ENCODE results near the gene IFI35.
A peak's percentile ranks its signal among the peaks of the same experiment; 100 is the strongest.
"Not testable (repeated sequence)": the region's sequence is repeated elsewhere in the genome, so short reads cannot be mapped to it uniquely, and the experiment has no call there.

The IFI35 gene

DNA sequence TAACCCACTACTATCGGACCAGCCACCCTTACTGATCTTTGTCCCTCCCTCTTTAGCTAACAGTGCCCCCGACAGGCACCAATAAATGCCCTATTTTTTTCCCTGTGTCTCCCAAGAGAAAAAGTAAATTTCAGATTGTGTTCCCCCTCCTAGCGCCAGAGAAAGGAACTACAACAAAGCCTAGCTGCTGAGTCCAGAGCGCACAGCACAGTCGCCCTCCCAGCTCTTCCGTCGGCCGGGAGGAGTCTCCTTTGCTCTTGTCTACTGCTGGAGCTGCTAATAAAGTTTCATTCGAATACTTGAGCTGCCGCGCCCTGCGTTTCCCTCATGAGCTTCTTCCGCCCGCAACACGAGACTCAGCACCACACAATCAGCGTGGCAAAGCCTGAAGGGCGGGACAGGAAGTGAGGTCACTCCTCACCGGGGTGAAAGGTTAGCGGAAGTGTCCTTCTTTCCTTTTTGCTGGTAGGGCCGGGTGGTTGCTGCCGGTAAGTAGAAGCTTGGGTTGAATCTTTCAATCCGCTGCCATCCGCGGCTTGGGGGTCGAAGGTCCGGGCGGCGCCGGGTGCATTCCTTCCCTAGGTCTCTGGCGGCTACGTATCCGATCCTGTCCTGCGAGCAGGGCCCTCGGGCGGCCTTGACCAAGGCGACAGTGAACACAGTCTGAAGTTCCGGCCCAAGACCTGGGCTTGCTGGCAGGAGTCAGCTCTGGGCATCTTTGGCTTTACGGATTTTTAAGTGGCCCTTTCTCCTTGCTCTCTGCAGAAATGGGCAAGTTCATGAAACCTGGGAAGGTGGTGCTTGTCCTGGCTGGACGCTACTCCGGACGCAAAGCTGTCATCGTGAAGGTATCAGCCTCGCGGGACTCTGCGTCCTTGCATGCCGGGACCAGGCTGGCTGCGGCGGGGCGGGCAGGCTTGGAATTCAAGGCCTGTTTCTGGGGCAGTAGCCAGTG is 8.3 kb upstream of the IFI35 start, which contains the start of gene RPL27:
Gene RPL27, plus strand, starts transcription at position 436 of the 955 bp plus-strand sequence. Its CDS starts 332 bp downstream, at position 768.
- DNase-seq: peak; percentile 99

- no peak for DNase-seq
Measured at GRCh38 chr17:42999003-42999525, 7.5 kb upstream of the IFI35 start.

GRCh38 chr17:43000894-43001293 is 5.7 kb upstream of the IFI35 start:
- not testable (repeated sequence) for DNase-seq

DNA sequence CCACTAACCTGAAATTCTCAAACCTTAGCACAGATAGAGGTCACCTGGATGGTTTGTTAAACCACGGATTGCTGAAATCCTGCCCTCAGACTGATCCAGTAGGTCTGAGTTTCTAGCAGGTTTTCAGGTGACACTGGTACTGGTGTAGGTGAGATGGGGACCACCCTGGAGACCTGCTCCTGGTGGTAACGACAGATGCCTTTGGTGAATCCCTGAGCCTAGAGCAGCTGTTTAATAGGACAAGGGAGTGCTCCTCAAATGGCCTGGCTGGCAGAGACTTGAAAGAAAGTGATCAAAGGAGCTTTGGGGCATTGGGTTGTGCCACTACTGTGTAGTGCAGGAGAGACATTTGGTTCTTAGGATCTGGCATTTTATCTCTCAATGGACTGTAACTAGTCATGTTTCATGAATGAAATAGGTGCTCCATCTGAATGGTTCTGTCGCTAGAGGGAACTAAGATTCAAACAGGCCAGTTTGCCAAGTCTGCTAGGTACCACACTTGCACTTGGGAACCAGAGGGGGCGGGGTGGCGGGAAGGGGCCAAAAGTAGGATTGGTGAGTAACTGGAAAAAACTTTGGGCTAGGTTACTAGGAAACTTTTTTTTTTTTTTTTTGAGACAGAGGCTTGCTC is 2.9 kb upstream of the IFI35 start:
- DNase-seq: no peak

- DNase-seq: no peak
Measured at GRCh38 chr17:43010667-43011308, 4.2 kb downstream of the IFI35 start.

GRCh38 chr17:43011728-43012472 is 5.3 kb downstream of the IFI35 start:
- no peak for DNase-seq

DNA sequence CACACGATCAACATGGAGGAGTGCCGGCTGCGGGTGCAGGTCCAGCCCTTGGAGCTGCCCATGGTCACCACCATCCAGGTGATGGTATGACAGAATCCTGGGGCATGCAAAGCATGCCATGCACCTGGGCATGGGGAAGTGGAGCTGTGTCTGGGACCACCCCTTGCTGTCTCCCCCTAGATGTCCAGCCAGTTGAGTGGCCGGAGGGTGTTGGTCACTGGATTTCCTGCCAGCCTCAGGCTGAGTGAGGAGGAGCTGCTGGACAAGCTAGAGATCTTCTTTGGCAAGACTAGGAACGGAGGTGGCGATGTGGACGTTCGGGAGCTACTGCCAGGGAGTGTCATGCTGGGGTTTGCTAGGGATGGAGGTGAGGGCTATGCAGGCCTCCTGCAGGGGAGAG is 6.7 kb downstream of the IFI35 start:
- no peak for DNase-seq

DNA sequence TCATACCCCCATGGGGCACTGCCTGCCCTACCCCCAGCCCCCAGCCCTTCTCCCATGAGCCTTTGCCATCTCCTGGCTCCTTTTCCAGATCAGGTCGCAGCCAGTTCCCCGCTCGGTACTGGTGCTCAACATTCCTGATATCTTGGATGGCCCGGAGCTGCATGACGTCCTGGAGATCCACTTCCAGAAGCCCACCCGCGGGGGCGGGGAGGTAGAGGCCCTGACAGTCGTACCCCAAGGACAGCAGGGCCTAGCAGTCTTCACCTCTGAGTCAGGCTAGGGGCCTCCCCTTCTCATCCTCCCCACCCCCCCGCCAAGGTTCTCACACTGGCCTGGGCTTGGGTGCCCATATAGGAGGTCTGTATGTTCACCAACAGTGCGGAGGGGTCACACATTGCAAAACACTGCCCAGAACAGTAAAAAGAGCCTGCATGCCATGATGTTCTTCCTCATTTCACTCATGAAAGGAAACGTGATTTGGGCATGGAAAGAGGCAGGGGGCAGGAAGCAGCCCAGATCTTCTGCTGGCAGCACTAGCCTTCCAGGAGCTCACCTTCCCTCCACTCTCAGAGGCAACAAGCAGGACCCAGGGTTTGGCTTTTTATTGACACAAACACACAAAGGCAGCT is 7.5 kb downstream of the IFI35 start:
- DNase-seq: no peak

DNA sequence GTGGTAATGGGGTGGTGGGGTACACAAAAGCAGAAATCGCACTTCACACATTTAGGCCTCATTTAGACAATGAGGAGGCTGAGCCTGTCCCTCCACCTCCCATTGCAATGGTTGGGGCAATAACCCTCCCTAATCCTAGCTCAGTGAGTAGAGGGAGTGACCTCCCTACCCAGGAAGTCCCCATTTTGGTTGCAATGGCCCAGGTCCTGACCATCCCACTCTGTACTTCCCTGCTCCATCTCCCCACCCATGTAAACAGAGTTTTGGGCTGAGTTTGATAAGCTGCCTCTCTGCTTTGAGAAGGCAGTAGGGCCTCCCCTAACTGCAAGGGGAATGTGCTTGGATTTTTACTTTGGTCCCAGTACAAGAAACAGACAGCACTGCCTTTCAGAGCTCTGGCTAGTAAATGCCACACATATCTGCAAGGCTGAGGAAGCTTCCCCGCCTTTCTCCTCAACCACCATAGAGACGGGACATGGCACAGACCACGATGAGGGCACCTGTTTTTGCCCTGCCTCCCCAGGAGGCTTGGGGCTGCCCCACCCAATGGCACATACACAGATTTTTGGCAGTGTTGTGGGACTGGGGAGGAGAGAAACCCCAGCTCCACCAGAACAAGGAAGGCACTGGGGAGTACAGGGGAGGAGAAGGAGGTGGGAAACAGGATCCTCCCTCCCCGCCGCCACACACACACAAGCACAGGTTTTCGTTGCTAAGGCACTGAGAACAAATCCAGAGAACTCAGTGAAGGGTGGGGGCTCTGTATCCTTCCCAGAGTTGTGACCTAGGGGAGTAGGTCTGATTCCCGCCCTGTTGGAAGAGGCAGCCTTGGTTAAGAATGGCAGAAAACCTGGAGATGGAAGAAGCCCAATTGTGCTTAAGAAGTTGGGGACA is 8.3 kb downstream of the IFI35 start:
- DNase-seq: no peak

GRCh38 chr17:43015579-43015978 is 9.0 kb downstream of the IFI35 start:
- DNase-seq: no peak

GRCh38 chr17:43016216-43016615 is 9.6 kb downstream of the IFI35 start:
- no peak for DNase-seq

DNA sequence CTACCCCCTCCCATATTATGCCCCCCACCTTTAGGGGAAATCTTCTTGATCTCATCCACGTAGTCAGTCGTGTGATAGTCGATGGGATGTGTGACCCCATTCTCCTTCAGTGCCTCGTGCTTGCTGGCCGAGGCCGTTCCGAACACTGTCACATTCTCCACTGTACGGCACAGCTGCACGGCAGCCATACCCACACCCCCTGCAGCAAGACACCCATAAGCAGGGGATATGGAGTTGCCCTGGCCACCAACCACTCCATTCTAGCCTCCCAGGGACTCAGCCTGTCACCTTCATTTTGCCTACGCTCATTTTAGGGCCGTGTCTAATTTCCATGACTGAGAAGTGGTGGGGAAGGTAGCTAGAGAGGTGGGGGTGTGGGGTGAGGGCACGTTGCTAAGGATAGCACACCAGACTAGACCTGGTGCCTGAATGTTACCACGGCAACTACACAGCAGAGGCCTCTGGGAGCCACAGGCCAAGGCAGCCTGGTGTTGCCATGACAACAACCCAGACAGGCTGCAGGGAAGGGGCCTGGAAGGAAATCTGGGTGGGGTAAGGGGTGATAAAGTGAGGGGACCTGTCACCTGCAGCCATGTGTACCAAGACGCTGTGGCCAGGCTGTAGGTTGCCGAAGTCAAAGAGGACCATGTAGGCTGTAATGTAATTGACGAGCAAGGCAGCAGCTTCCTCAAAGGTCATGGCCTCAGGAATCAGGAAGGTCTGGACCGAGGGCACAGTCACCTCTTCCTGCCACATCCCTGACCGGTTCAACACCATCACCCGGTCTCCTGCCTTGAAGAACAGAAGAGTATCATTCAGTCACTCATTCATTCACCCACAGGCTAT is 11.6 kb downstream of the IFI35 start:
- DNase-seq: no peak

GRCh38 chr17:43018932-43019331 is 12.3 kb downstream of the IFI35 start:
- no peak for DNase-seq

DNA sequence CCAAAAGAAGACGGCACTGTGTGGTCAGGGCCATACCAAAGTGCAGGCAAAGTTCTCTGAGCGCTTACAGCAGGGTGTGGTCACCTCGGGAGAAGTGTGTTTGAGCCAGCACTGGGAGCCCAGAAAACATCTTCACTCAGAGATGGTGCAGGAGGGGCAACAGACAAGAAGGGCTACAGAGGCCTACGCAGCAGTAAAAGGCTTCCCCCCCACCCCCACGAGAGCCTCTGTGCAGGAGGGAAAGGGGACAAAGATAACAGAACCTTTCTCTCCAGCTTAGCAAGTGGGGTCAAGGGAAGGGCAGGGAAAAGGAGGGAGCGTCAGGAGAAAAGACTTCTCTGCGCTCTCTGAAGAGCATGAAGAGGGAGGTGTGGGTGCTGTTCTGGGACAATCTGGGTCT is 12.8 kb downstream of the IFI35 start:
- DNase-seq: no peak

DNA sequence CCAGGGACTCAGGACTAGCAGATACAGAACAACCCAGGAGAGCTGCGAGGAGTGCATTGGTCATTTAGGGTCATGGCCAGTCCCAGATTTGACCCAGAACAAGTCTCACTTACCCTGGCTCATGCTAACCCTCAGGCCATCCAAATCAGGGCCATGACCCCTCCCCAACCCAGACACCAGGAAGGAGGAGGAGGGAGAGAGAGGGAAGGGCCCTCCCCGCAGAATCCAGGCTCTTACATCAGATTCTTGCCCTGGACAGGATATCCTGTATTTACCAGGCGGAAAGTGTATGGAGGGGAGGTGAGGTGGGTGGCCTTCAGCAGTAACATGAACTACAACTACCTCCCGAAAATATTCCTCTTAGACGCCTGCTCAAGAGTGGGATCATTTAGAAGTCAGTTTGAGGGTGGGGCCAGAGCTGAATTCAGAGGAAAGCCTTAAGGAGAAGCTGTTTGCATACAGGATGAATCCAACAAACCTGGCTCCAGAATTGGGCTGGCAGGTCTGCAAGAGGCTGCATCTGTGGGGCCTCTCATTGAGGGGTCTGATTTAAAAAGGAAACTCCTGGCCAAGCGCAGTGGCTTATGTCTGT is 13.5 kb downstream of the IFI35 start:
- DNase-seq: no peak

GRCh38 chr17:43020789-43021740 is 14.5 kb downstream of the IFI35 start:
- DNase-seq: no peak

DNA sequence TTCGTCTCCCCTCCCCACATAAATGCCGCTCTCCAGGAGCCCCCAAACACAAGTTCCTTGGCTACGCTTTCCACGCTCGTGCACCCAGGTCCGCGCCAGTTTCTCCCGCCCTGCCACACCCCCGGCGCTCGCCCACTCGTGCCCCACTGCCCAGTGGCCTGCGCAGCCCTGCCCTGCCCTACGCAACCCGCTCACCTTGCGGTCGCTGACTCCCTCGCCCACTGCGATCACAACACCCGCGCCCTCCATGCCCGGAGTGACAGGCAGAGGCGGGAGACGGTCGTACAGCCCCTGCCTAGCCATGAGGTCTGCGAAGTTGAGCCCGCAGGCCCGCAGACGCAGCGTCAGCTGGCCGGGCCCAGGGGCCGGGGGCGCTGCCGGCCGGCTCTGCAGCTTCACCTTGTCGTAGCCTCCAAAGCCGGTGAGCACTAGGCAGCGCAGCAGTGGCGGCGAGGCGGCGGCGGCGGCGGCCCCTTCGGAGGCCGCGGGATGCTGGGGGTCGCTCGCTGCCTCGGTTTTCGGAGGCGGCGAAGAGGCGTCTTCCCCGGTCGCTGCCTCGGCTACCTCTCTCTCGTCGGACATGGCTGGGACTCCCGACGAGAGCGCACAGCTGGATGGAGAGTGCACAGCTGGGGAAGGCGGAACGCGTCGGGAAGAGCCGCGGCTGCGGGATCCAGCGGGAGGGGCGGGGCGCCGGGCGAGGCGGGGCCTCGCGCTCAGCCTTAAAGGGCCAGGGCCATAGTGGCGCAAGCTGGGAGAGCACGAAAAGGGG is 15.3 kb downstream of the IFI35 start, which contains the start of gene VAT1:
Gene VAT1, minus strand, starts transcription at position 645 of the 772 bp plus-strand sequence. Its CDS starts 63 bp downstream, at position 582.
- DNase-seq: peak; percentile 61

Data from activated CD4-positive, alpha-beta T cell treated with anti-CD3 and anti-CD28 coated beads, Interleukin-10, Interleukin-2, amounts not matched to agents 100 ng/mL and 50 ng/mL, durations not matched to agents 16 hours and 8 hours (primary cell).